Heart left ventricle (tissue), 13 donors: ENCODE results near the gene PPARG.

Source experiments
- CTCF ChIP-seq, 12 donors: fragments of 200-600 bp; sonication (generic) in 4 of 12; IDR thresholded peaks; one replicate each; pipeline versions ENCODE4 v1.5.0 to v1.8.0; 2018 to 2022; ENCODE audit warnings: antibody characterized with exemption in 12 of 12, mild to moderate bottlenecking in 5 of 12
- POLR2A ChIP-seq, 2 donors: fragments of 450-650 bp; IDR thresholded peaks; one replicate each; pipeline ENCODE4 v1.6.1; 2017; ENCODE audit warnings: antibody characterized with exemption in 2 of 2, mild to moderate bottlenecking in 2 of 2, moderate library complexity in 2 of 2
- donor health status: ischemic (EF 13 %, LVEDD 7.1; RV severe dilation, severe dysfunction).
- donor health status: DM: no; HTN: yes; CAD: no.
- donor health status: DM: no; HTN: no; CAD: no.
- donor health status: ischemic (EF 25% LVEDD 6.9; RV normal size, moderate dysfunction).
- donor health status: ischemic (EF 25% LVEDD 5.7; RV mildly dilated, moderate dysfunction).
- donor health status: ischemic (EF 35%, LVEDD 5.7; RV mildly dilated, moderate dysfunction).
- donor health status: nonischemic (EF 11% LVEDD 7.7; RV severe dilation, severe dysfunction).
- donor health status: DM: yes; HTN: yes; CAD: no.
- donor health status: PGD.
- donor health status: ischemic (EF 29% LVEDD 5.4; RV normal size, mild dysfunction).
- donor health status: nonischemic (EF 23%, LVEDD 6.1; RV moderate dilation, normal function).

- TF ChIP-seq CTCF (IDR thresholded peaks at IDR 0.05) = peak in 1 of 12 donors; percentile 6
- no peak for TF ChIP-seq POLR2A (IDR thresholded peaks at IDR 0.05)
Measured at GRCh38 chr3:12287727-12288181, 1.1 kb upstream of the PPARG start.
